DND-41 (cell line): ENCODE measurements around the gene VPS37B.

ENCODE experiments used
- EZH2 ChIP-seq: IDR thresholded peaks from 3 replicates; pipeline ENCODE4 v1.6.1; 2012; ENCODE audit warnings: borderline replicate concordance, low read depth, mild to moderate bottlenecking, moderate library complexity, low read length, inconsistent platforms; ENCODE audit not compliant: severe bottlenecking
- TF ChIP-seq, protein P1 (sequence below): IDR thresholded peaks from 2 replicates; pipeline ENCODE4 v1.5.1; 2012; ENCODE audit warnings: borderline replicate concordance, low read length, moderate library complexity, mild to moderate bottlenecking; ENCODE audit not compliant: poor library complexity, severe bottlenecking; ENCODE audit errors: extremely low read depth

DNA sequence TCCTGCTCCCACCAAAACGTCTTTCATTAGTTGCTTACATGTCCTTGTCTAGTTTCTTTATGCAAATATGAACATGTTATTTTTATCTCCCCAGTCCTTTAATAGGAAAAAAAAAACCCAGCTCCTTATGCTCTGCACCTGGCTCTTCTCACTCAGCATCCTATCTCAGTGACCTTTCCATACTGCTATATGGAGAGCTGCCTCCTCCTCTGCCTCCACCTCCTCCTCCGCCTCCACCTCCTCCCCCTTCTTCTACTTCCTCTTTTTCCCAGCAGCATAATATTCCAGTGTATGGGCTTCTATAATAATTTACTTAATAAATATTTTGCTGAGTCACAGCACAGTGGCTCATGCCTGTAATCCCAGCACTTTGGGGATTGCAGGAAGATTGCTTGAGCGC, 38.8 kb upstream of the VPS37B start:
- TF ChIP-seq, protein P1, sequence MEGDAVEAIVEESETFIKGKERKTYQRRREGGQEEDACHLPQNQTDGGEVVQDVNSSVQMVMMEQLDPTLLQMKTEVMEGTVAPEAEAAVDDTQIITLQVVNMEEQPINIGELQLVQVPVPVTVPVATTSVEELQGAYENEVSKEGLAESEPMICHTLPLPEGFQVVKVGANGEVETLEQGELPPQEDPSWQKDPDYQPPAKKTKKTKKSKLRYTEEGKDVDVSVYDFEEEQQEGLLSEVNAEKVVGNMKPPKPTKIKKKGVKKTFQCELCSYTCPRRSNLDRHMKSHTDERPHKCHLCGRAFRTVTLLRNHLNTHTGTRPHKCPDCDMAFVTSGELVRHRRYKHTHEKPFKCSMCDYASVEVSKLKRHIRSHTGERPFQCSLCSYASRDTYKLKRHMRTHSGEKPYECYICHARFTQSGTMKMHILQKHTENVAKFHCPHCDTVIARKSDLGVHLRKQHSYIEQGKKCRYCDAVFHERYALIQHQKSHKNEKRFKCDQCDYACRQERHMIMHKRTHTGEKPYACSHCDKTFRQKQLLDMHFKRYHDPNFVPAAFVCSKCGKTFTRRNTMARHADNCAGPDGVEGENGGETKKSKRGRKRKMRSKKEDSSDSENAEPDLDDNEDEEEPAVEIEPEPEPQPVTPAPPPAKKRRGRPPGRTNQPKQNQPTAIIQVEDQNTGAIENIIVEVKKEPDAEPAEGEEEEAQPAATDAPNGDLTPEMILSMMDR = no peak
- TF ChIP-seq EZH2 = no peak
